HG02884 (cell line): Measurements from ENCODE around the gene TMX2.

ENCODE experiments used
- ATAC-seq: cut with Tn5 transposase; IDR thresholded peaks from one replicate; pipeline ENCODE4 v1.9.1; 2021; ENCODE audit warnings: mild to moderate bottlenecking, moderate library complexity; ENCODE audit not compliant: unreplicated experiment

The TMX2 gene

DNA sequence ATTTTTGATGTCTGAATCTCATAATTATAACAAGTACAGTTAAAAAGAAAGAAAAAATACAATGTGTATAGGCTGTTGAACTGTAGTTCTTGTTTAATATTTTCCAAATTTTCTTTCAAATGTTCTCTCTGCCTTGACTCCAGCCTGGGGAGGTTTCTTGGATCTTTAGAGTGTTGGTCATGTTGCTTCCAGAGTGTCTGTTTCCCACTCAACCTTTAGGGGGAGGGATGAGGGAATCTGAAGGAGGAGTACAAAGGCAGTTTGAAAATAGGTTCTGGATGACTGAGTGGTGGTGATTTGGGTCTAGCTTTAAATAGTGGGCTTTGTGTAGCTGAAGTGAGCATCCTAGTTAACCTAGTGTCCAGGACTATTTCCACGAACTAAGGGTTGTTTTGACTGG is 51.2 kb downstream of the TMX2 start:
- no peak for ATAC-seq

- ATAC-seq, result no peak
Measured at GRCh38 chr11:57764021-57764420, 51.6 kb downstream of the TMX2 start.

- ATAC-seq, result no peak
Measured at GRCh38 chr11:57764566-57764965, 52.2 kb downstream of the TMX2 start.

- no peak for ATAC-seq
Measured at GRCh38 chr11:57764972-57765371, 52.6 kb downstream of the TMX2 start.

GRCh38 chr11:57770793-57771192 is 58.4 kb downstream of the TMX2 start:
- ATAC-seq, result no peak

DNA sequence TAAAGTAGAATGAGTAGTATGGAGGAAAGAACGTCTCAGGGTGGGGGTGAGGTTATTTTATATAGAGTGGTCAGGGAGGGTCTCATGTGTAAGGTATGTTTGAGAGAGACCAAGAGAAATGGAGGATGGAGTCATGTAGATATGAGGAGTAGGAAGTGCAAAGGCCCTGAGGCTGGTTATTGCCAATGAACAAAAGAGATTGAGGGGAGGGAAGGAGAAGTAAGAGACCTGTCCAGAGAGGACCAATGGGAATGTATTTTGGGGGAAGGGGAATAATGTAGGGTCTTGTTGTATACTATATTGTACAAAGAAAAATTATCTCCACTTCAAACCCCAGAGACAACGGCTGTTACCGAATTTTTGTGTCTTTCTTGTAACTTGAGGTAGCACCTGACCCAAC is 59.0 kb downstream of the TMX2 start:
- ATAC-seq, result no peak

DNA sequence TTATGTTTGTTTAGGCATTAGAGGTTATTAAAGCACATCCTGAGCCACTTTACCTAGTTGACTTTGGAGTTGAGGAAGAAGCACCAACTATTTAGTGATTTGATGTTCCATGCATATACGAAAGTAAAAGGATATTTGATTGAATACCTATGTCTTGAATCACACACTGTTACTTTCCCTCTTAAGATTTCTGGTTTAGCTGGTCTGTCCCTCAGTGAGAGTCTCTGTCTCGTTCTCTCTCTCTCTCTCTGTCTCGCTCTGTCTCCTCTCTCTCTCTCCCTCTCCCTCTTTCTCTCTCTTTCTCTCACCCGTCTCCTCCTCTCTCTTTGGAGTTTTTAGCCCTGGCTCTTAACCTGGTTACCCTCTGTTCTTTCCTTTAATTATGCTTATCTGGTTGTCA is 60.2 kb downstream of the TMX2 start:
- no peak for ATAC-seq

DNA sequence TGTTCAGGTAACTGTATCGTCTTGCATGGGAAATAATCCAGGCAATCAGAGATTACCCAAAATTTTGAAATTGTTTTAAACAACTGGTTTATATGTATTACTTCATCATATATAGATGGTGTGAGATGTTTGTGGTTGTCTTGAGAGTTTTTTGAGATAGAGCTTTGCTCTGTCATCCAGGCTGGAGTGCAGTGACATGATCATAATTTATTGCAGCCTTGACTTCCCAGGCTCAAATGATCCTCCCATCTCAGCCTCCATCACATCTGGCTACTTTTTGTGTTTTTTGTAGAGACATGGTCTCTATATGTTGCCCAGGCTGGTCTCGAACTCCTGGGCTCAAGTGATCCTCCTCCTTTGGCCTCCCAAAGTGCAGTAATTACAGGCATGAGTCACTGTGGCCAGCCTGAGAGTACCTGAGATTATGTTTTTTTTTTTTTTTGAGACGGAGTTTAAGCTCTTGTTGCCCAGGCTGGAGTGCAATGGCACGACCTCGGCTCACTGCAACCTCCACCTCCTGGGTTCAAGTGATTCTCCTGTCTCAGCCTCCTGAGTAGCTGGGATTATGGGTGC is 60.7 kb downstream of the TMX2 start:
- ATAC-seq, result no peak

- no peak for ATAC-seq
Measured at GRCh38 chr11:57775491-57775890, 63.1 kb downstream of the TMX2 start.

GRCh38 chr11:57776031-57776521 is 63.7 kb downstream of the TMX2 start:
- ATAC-seq, result no peak

DNA sequence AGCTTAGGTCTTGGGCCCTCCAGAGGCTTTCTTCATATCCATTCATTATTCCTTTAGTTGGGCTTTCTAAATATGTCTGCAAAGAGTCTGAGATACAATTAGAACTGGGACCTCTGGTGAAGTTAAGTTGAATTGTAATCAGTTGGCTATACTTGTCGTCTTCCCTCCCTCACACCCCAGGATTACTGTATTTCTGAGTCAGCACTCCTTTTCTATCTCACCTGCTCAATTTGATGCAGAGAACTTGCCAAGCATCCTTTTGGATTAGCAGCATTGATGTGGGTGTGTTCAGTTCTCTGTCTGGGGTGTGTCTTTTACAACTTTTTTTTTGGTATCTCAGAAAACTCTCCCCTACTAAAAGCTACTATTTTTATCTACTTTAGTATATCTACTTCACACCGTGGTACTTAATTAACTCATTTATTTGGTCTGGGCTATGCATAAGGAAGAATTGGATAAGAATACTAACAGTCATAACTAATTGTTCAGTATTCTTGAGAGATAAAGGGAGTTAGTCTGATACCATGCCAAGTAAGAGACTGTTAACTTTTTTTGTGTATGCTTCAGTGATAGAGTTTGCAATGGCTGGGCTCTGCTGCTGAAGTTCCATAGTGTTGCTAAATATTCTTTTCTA is 64.3 kb downstream of the TMX2 start:
- ATAC-seq, result no peak

DNA sequence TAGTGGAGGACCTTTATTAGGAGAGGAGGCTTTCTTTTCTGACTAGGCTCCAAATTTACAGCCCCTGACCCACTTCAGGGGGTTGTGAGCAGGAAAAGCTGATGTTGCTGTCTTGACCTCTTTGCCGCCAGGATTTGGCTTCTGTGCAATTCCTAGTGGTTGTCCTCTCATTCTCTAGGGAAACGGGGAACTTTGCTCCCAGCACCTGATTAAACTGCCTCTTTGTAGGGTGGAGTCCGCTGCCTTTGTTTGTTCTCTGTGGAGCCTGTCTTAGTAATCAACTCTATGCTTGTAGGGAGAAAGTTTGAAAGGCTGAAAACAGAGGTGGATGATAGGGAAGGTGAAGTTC is 65.5 kb downstream of the TMX2 start:
- ATAC-seq, result no peak

DNA sequence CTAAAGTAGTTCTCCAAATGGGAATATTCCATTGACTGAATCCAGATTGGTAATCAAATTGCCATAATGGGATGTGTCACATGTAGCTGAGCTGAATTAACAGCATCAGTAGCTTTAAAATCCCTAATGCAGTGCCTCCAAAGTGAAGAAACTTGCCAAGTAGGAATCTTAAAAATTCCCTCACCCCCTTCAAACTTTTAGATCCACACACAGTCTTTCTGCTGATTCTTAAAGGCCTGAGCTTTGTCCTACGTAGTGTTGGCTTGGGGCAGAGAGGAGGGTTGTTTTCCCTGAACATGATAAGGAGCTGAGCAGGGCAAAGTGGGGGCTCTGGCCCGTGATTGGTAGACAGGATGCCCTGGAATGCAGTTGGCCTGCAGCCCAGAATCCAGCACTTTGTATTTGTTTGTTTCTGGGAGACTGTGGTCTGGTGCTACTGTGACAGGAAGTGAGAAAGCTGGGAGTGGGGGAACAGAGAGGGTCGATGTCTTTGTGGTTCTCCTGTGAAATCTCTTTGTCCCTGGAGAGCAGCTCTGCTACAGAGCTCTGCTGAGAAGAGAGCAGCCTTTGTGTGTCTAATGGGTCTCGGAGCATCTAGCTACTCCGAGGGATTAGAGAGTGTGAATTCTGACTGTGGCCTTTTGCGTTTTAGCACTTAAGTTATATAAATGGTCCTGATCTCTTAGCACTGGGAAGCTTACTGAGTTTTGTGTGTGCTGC is 66.1 kb downstream of the TMX2 start:
- ATAC-seq, result no peak

- no peak for ATAC-seq
Measured at GRCh38 chr11:57779276-57779675, 66.9 kb downstream of the TMX2 start.

DNA sequence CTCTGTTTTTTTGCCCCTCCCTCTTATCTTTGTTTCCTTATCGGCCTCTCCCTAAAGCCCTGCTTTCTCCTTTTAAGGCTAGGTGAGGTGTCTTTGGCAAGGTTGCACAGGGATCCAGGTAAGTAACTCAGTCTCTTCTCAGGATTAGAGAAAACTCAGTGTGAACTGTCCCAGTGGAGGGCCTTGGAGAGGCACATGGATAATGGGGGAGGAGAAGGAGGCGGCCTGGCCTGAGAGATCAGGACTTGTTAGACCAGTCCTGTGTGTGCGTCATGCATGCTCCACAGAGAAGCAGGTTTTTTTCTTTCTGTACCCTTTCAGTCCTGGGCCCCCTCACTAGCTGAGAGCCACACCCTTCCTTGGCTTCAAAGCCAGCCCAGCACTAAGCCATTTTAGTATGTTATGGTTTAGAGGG is 69.1 kb downstream of the TMX2 start:
- ATAC-seq, result no peak

- peak; percentile 80 for ATAC-seq
Measured at GRCh38 chr11:57785072-57785471, 72.7 kb downstream of the TMX2 start.

GRCh38 chr11:57786436-57786835 is 74.0 kb downstream of the TMX2 start:
- ATAC-seq, result no peak

GRCh38 chr11:57787006-57787604 is 74.7 kb downstream of the TMX2 start:
- ATAC-seq, result no peak

DNA sequence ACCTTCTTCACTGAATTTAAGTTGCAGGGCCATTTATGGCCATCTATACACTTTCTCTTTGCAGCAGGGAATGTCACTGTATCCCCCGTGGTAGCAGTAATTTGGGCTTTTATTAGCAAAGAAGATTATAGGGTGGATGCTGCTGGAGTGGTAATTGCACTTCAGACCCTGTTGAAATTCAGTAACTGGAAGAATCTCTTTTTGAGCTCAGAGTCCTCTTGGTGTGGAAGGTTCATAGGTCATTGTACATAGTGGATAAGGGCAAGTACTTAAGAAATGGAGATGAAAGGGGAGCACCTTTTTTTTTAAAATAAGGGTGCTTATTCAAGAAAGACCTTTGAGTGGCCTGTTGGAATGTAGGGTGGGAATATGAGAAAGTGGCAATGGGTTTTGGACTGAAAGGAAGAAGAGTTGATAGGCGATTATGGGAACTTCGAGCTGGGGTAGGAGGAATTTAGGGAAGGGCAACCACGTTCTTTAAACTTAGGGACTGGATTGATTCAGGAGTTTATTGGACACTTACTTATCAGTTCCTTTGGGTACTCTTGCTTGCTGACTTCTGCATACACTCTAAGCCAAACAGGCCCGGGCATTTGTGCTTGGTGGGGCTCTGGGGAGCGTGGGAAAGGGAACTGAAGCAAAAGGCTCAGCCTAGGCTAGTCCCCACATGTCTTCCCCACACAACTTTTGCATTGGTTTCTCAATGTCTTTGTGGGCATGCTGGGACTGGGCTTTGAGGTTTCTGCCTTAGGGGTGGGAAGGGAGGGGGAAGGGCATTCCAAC is 75.7 kb downstream of the TMX2 start:
- peak; percentile 37 for ATAC-seq

- no peak for ATAC-seq
Measured at GRCh38 chr11:57788703-57789088, 76.3 kb downstream of the TMX2 start.
